Spinal cord (tissue), 10 donors: ENCODE data around the gene FTHL17. TPM values are rescaled to one million over a fixed set of nuclear protein-coding genes. Genes with fewer than 3 reads are reported as not detected.

ENCODE experiments used
- DNase-seq, 6 donors: peaks; one replicate each; pipeline versions ENCODE4 v3.0.0 to v3.0.0-alpha.2; 2013 to 2015; ENCODE audit warnings: low spot score in 6 of 6, low read depth in 4 of 6
- H3K27ac ChIP-seq: one replicate; pipeline ENCODE4 v1.5.1; 2013; ENCODE audit warnings: low read depth, low read length, control low read depth
- H3K27me3 ChIP-seq: one replicate; pipeline ENCODE4 v1.6.1; 2013; ENCODE audit warnings: low read length; ENCODE audit not compliant: control insufficient read depth, insufficient read depth
- H3K36me3 ChIP-seq: one replicate; pipeline ENCODE4 v1.6.1; 2013; ENCODE audit warnings: low read length; ENCODE audit not compliant: control insufficient read depth, insufficient read depth
- H3K4me1 ChIP-seq: one replicate; pipeline ENCODE4 v1.6.1; 2013; ENCODE audit warnings: low read length; ENCODE audit not compliant: control insufficient read depth, insufficient read depth
- H3K4me3 ChIP-seq: one replicate; pipeline ENCODE4 v1.5.1; 2013; ENCODE audit warnings: low read depth, low read length, control low read depth
- H3K9me3 ChIP-seq: one replicate; pipeline ENCODE4 v1.6.1; 2013; ENCODE audit warnings: low read length; ENCODE audit not compliant: control insufficient read depth, insufficient read depth
- WGBS: methylation state at CpG from one replicate; pipeline ENCODE4 v1.1.5; 2013; ENCODE audit warnings: missing lambda C conversion rate; ENCODE audit not compliant: insufficient coverage; 5-methylcytosine and 5-hydroxymethylcytosine counted together
- polyA plus RNA-seq, 2 donors: library from polyadenylated mRNA; unstranded; fragments of 120-200 nt; gene quantifications; one replicate each; pipeline ENCODE4 v1.2.1, GENCODE V29; 2013; ENCODE audit not compliant: insufficient read length in 2 of 2
- total RNA-seq, 2 donors: library from RNA; depleted of rRNA in 1 of 2; stranded (reverse); fragments of 120-200 nt in 1 of 2; fragments of >200 nt in 1 of 2; gene quantifications; one replicate each; pipeline versions ENCODE4 v1.2.3 to v1.2.4, GENCODE V29; 2013 to 2014
- donor health status: healthy.

Gene FTHL17
- total and polyA plus RNA-seq, 4 donors: not detected

DNA sequence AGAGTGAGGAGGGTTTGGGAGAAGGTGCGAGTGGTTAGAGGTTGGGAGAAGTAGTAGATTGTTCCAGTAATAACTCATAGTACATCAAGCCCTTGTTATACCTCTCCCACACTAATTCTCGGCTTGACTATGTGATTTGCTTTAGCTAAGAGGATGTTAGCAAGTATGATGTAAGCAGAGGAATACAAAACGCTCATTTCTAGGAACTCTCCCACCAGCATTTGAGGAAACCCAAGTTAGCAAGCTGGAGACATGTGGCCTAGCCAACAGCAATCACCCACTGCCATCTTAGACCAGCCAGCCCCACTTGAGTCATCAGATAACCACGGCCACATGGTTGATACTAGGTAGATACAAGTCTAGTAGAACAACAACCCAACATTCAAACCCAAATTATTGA lies 14.2 kb downstream of the FTHL17 start:
- no peaks in the 10 kb centered on the region for H3K4me1 ChIP-seq
- 80% methylated on average over 1 of the region's 4 CpGs for WGBS
- no peaks in the 10 kb centered on the region for H3K36me3 ChIP-seq
- H3K9me3 ChIP-seq: no peaks in the 10 kb centered on the region
- no peaks in the 10 kb centered on the region for H3K27me3 ChIP-seq
- no peak overlapping the region for H3K4me3 ChIP-seq
- DNase-seq: no peak
- no peak overlapping the region for H3K27ac ChIP-seq

DNA sequence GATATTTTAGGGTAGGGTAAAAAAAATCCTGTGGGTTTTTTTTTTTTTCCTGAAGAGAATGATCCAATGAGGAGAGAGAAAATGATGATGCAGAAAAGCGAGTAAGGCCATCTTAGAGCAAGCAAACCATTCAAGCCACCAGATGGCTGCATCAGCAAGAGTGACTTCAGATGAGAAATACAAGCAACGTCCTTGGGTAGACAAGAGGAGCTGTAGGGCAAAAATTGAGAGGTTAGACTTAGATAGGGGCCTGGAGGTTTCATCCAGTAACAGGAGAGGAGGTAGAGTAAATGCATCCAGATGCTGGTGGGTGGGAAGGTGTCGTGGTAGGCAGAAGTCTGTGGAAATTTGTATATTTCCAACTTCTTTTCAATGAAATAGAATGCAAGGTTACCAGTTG lies 14.6 kb downstream of the FTHL17 start:
- WGBS: 59% methylated on average over 2 of the region's 3 CpGs
- no peaks in the 10 kb centered on the region for H3K4me1 ChIP-seq
- no peaks in the 10 kb centered on the region for H3K36me3 ChIP-seq
- H3K27ac ChIP-seq: no peak overlapping the region
- no peak overlapping the region for H3K4me3 ChIP-seq
- no peaks in the 10 kb centered on the region for H3K27me3 ChIP-seq
- no peak for DNase-seq
- no peaks in the 10 kb centered on the region for H3K9me3 ChIP-seq

DNA sequence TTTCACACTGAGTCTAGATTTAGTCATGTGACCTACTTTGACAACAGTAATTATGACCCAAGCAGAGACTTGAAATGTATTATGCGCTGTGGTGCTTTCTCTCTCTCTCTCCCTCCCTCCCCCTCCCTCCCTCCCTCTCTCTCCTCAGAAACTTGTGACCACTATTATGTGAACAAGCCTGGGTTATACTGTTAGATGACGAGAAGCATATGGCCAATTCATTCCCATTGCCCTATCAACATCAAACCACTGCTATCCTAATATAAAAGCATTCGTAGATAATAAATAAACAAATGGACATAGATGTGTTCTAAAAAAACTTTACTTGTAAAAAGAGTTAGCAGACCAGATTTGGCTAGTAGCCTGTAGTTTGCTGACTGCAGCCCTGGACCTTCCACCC lies 18.2 kb downstream of the FTHL17 start:
- no peaks in the 10 kb centered on the region for H3K27me3 ChIP-seq
- H3K4me1 ChIP-seq: no peaks in the 10 kb centered on the region
- no CpG with 5 or more reads among the region's 3 CpGs for WGBS
- no peak overlapping the region for H3K4me3 ChIP-seq
- H3K36me3 ChIP-seq: no peaks in the 10 kb centered on the region
- no peak overlapping the region for H3K27ac ChIP-seq
- no peak for DNase-seq
- H3K9me3 ChIP-seq: no peaks in the 10 kb centered on the region

GRCh38 chrX:31039327-31039711 lies 32.5 kb downstream of the FTHL17 start:
- H3K27ac ChIP-seq: no peak overlapping the region
- no peaks in the 10 kb centered on the region for H3K9me3 ChIP-seq
- H3K36me3 ChIP-seq: no peaks in the 10 kb centered on the region
- H3K4me3 ChIP-seq: no peak overlapping the region
- no CpG with 5 or more reads among the region's 3 CpGs for WGBS
- no peak for DNase-seq
- no peaks in the 10 kb centered on the region for H3K4me1 ChIP-seq
- peaks cover 2% of the 10 kb centered on the region for H3K27me3 ChIP-seq

DNA sequence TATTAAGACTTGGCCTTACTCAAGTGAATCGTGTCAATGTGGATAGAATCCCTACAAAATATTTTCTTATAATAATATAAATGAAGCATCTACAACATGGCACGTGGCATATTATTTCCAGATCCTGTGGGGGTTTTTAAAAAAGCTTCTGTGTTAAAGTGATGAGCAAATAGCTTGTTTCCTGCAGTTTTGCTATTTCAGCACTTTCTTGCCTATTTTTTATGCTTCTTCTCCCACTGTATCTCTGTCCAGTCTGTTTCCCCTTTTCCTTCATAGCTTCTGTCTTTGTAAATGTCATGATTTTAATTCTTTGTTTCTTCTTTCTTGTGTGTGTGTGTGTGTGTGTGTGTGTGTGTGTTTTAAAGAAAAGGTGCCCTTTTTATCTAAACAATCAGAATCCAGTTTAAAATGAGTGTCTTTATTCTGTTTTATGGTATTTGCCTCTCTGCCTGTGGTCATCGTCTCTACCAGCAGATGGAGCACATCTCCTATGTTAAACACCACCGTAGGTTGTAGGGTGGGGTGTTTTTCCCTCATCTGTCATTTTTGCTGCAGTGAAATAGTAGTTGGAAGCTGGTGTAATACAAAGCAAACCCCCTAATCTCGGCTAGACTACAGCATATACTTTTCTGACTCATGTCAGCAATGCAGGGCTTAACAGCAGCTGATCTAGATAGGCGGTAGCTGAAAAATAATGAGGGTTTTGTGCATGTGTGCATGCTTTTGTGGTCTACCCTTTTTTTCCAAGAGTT lies 33.1 kb downstream of the FTHL17 start:
- no peaks in the 10 kb centered on the region for H3K36me3 ChIP-seq
- no CpG with 5 or more reads among the region's 6 CpGs for WGBS
- H3K4me3 ChIP-seq: no peak overlapping the region
- H3K9me3 ChIP-seq: no peaks in the 10 kb centered on the region
- H3K27ac ChIP-seq: no peak overlapping the region
- peaks cover 2% of the 10 kb centered on the region for H3K27me3 ChIP-seq
- H3K4me1 ChIP-seq: no peaks in the 10 kb centered on the region
- DNase-seq: peak; percentile 12 to 86 (median 32)

- H3K27ac ChIP-seq: no peak overlapping the region
- DNase-seq: peak in 3 of 6 donors; percentile 19 to 38 (median 30)
Measured at GRCh38 chrX:31036895-31037294, 34.9 kb downstream of the FTHL17 start.

DNA sequence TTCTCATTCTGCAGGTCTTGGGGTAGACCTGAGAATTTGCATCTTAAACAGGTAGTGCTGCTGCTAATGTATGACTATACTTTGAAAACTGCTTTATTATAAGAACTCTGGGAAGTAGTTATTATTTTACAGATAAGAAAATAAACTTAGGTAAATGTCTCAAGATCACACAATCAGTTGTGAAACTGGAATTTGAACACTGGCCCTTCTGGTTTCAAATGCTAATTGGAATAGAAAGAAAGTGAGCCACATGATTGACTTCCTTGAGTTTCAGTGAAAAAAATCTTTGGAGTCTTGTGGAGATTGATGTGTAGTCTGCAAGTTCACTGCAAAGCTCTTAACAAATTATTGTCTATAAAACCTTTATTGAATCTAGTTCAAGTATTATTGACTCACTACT lies 44.5 kb downstream of the FTHL17 start:
- H3K27me3 ChIP-seq: peaks cover 3% of the 10 kb centered on the region
- H3K4me1 ChIP-seq: no peaks in the 10 kb centered on the region
- no peaks in the 10 kb centered on the region for H3K36me3 ChIP-seq
- no peak for DNase-seq
- no peak overlapping the region for H3K4me3 ChIP-seq
- H3K27ac ChIP-seq: no peak overlapping the region
- no peaks in the 10 kb centered on the region for H3K9me3 ChIP-seq

More at GRCh38 chrX:31036895-31037294, 34.9 kb downstream of the FTHL17 start:
- Histone ChIP-seq H3K36me3 (no peaks in the 10 kb centered on the region), H3K9me3 (no peaks in the 10 kb centered on the region), H3K4me3 (no peak overlapping the region), H3K27me3 (peaks cover 2% of the 10 kb centered on the region), H3K4me1 (no peaks in the 10 kb centered on the region)
- WGBS: 31% methylated on average over 2 of the region's 3 CpGs

- no peak overlapping the region for H3K27ac ChIP-seq
- WGBS: no CpG with 5 or more reads among the region's 1 CpG
- H3K4me3 ChIP-seq: no peak overlapping the region
- DNase-seq: no peak
- H3K4me1 ChIP-seq: no peaks in the 10 kb centered on the region
- peaks cover 3% of the 10 kb centered on the region for H3K27me3 ChIP-seq
- no peaks in the 10 kb centered on the region for H3K9me3 ChIP-seq
- no peaks in the 10 kb centered on the region for H3K36me3 ChIP-seq
Measured at GRCh38 chrX:31024866-31025265, 47.0 kb downstream of the FTHL17 start.

DNA sequence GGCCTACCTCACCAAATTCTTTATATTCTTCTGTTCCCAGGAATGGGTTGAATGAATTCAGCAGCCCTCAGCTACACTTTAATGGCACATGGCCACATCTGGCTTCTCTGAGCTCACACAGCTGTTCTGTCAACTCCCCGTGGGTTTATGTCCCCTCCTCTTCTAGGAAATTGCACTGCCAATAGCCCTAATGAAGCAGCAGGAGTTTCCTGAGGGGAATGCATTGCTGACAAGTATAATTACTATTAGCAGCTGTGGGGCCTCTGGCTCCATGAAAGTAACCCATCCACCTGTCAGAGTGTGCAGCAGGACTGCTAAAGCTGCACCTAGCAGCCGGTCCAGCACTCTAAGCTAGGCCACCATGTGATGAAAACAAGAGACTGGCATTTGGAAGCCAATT lies 50.3 kb downstream of the FTHL17 start:
- DNase-seq: peak in 1 of 6 donors; percentile 72
- no peaks in the 10 kb centered on the region for H3K9me3 ChIP-seq
- H3K4me1 ChIP-seq: no peaks in the 10 kb centered on the region
- H3K27ac ChIP-seq: no peak overlapping the region
- no peaks in the 10 kb centered on the region for H3K36me3 ChIP-seq
- H3K4me3 ChIP-seq: no peak overlapping the region
- WGBS: 25% methylated on average over 2 of the region's 2 CpGs
- no peaks in the 10 kb centered on the region for H3K27me3 ChIP-seq
